Activated T-cell treated with anti-CD3 and anti-CD28 coated beads for 48 hours (primary cell): Measurements from ENCODE around the gene CRX.
A peak's percentile ranks its signal among the peaks of the same experiment; 100 is the strongest.
"Not testable (repeated sequence)": the region's sequence is repeated elsewhere in the genome, so short reads cannot be mapped to it uniquely, and the experiment has no call there.

Source experiments
- DNase-seq: peaks from one replicate; pipeline ENCODE4 v3.0.0-alpha.2; 2020; ENCODE audit warnings: low read depth

Gene CRX

DNA sequence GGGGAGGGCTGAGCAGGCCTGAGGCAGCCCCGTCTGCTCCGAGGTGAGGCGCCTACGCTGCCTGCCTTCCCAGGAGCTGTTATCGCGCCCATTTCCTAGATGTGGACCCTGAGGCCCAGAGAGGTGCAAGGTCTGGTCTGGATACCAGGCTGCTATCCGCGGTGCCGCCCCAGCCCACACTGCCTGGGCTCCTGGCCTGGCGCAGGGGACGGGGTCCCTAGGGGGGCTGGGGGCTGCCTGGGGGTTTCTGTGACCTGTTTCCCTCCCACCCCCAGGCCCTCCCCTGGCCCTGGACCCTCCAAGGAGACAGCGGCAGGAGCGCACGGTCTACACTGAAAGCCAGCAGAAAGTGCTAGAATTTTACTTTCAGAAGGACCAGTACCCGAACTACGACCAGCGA lies 38.1 kb downstream of the CRX start:
- not testable (repeated sequence) for DNase-seq

DNA sequence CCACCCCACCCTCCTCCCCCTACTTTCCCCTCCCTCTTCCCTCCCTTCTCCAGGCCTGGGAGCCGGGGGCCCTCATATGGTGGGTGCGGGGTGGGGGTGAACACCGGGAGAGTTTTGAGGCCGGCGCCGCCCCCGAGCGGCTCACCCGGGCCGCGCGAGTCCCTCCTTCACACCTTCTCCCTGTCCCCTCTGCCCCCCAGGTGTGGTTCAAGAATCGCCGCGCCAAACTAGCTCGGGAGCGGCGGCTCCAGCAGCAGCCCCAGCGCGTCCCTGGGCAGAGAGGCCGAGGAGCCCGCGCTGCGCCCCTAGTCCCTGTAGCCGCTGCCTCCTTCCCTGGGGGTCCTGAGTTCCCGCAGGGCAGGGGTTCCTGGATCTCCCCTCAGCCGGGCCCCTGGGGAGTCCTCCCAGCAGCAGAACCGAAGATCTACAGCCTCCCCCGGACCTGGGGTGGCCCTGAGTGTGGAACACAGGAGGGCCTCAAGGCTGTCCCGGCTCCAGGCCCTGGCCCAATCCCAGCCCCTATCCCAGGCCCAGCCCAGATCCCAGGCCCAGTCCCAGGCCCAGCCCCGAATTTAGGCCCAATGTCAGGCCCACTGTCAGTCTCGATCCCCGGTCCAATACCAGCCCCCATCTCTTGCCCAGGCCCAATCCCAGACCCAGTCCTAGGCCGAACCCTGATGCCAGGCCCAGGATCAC lies 39.0 kb downstream of the CRX start:
- DNase-seq, result no peak

DNA sequence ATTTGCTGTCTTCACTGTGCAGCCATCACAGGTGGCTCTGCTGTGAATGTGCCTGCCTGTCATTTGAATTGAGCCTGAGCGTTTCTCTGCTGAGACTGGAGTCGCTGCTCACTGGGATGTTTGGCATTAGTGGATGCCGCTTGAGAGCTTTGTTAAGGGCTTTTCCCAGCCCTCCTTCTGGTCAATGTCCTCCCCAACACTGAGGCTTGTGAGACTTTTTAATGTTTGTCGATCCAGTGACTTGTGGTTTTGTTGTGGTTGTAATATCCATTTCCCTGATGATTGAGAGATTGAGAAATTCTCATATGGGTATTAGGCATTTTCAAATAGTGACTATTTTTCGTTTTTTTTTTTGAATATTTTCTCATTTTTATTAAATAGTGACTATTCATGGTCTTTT lies 39.9 kb downstream of the CRX start:
- DNase-seq, result no peak

DNA sequence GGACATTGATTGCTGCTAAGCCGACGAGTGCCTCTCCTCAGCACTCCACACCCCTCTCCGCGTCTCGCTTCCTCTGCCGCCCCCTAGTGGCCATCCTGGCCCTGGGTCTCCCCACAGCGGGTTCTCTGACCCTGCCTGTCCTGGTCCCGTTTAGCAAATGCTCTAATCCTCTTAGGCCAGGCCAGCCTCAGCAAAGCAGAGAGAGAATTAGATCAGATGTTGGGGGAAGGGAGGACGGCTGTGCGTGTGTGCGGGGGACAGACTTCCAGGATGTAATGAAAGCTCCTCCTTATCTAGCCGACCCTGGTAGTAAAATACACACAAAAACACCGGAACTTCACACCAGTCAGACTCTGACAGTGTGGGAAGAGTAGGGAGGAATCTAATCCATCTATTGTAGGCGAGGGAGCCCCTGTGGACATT lies 41.8 kb downstream of the CRX start:
- DNase-seq, result peak; percentile 83

DNA sequence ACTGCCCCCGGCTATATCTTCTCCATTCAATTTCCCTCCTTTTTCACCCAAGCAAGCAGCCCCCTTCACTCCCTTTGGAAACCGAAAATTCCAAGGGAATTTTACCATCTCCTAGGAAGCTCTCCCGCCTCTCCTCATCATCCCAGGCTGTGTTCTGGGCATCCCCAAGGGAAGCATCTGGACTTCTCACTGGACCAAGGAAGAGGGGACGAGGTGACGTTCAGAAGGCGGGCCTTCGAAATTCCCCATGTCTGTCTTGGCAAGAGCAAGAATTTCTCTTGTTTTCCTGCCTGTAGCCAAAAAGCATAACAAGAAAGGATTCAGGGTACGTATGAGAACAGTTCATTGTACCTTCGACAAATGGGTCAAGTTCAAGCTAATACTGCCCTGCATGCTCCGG lies 43.4 kb downstream of the CRX start:
- no peak for DNase-seq

DNA sequence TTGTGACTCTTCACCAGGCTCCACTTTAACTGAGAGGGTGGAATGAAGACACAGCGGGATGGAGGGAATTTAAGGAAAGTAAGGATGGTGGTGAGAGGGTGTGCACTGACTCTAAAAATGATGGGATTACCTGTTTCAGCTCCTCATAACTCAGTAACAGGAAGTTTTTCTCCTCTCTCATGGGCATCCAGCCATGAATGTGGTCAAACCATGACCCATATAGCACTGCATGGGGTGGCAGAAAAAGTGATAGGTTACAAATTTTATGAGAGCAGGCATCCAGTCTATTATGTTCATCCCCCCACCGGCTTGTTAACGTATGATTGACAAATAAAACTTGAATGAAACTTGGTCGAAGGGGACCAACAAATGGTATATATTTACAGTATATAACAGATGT lies 57.2 kb downstream of the CRX start:
- DNase-seq, result no peak

DNA sequence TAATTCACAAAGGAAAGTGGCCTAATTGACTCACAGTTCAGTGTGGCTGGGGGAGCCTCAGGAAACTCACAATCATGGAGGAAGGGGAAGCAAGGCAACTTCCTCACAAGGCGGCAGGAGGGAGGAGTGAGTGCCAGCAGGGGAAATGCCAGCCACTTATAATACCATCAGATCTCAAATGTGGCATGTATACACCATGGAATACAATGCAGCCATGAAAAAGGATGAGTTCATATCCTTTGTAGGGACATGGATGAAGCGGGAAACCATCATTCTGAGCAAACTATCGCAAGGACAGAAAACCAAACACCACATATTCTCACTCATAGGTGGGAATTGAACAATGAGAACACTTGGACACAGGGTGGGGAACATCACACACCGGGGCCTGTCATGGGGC lies 57.6 kb downstream of the CRX start:
- not testable (repeated sequence) for DNase-seq

DNA sequence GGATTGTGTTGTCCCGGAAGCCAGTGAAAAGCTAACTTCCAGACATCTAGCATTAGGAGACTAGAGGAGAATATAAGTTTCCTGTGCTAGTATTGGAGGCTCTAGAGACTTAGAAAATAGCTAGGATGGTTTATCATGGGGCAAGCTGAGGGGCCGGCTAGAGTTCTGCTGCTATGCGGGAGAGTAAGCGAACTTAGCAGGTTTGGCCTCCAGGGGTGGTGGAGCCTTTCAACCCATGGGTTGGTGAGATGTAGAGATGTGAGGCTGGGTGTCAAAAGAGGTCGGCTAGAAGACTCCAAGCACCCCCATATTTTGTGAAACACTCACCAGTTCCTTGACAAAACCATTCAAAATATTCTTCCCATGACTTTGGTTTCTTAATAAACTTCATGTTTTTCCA lies 60.0 kb downstream of the CRX start:
- DNase-seq, result no peak

DNA sequence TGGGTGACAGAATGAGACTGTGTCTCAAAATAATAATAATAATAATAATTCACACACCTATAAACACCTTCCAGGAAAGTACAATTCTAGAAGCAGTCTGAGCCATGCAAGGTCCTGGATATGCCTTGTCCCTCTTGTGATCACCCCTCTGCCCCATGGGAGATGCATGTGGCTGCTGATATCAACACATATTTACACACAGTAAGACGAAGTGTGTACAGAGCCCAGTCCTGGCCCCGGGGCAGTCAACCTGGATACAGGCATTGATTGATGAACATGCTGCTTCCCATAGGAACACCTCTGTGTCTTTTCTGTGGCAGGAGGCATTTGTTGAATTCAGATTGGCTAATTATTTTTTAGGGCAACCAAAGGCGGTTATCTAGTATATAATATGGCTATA lies 61.2 kb downstream of the CRX start:
- DNase-seq, result no peak

DNA sequence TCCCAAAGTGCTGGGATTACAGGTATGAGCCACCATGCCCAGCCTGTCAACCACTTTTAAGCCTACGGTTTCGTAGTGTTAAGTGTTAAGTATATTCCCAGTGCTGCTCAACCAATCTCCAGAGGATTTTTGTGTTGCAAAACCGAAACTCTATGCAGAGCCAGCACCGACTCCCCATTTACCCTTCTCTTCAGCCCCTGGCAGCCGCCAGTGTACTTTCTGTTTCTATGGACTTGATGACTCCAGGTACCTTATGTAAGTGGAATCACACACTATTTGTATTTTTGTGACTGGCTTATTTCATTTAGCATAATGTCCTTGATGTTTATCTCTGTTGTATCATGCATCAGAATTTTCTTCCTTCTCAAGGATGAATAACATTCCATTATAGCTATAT lies 63.3 kb downstream of the CRX start:
- no peak for DNase-seq

DNA sequence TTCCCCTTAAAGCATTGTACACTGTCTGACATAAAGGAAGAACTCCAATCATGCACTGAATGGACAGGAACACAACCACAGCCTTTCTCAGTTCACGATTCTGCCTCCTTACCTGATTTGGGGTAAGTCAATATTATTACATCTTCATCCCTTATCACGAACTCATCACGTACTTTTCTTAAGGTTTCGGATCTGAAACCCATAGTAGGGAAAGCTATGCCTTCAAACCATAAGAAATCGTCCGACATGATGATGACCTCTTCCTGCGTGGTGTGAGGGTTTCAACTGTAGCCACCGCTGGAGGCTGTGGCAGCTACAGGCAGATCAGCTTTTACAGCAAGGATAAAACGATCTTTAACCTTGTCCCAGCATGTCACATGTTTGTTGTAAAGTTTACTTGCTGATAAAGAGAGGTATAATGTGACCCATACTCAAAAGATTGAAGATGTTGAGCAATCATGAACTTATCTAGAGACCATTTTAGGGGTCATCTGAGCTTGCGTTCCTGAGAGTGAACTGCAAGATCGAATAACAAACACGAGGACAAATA lies 64.3 kb downstream of the CRX start, which contains the start of gene SULT2A1:
Gene SULT2A1, minus strand, starts transcription at position 306 of the 550 bp plus-strand sequence. Its CDS starts 58 bp downstream, at position 248.
- DNase-seq, result no peak

DNA sequence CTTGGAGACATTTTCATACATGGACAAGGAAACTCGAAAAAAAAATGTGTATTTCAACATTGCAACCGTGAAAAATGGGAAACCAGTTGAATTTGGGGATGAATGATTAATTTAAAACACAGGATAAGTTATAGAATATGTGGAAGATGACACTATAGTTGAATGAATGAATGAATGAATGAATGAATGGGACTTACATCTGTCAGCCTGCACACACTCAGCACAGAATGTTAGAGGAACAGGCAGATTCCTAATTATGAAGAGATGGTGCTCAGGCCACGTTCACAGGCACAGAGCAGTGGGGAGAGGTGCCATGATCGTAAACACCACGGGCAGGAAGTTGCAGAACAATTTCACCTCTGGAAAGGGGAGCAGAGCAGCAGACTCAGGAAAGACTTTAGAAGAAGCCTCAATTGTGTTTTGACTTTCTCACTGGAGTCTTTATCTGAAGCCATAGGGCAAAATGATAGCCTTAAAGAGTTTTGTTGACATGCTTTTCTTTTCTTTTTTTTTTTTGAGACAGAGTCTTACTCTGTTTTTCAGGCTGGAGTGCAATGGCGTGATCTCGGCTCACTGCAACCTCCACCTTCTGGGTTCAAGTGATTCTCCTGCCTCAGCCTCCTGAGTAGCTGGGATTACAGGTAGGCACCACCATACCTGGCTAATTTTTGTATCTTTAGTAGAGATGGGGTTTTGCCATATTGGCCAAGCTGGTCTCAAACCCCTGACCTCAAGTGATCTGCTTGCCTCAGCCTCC lies 69.3 kb downstream of the CRX start:
- DNase-seq, result no peak

DNA sequence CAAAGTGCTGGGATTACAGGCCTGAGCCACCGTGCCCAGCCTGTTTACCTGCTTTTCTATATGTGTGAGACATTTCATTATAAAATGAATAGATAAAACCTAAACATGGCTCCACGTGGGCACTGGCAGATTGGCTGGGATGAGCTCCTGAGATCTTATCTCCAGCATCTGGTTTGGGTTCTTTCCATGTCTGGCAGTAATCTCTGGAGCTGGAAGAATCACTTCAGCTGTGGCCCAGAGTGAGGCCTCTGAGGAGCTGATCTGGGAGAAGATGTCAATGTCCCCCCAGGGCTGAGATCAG lies 69.8 kb downstream of the CRX start:
- no peak for DNase-seq

DNA sequence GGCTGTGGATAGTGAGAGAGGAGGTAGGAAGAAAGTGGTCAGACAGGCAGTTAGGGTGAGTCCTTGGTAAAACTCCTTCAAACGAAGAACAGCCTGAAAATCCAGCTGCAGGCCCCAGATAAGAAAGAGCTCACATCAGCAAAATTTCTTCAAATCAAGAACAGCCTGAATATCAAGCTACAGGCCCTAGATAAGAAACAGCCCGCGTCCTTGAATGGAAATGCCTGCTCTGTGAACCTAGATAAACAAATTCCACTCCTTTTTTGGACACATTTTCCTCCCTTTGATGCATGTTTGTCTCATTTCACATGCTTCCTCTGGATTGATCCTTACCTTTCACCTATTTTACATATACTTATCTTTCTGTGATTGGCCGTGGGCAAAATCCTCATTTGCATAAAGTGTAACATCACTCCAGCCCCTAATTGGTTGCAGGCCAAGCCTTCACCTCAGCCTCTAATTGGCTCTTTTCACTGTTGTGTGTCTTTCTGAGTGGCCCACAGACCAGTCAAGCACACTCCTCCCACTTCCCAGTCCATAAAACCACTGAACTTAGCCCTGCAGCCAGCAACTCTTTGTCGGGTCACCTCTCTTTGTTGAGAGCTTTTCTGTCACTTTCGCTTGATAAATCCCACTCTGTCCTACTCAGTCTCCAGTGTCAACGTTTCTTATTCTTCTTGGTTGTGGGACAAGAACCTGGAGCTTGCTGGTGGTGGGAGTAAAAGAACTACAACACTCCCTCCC lies 70.4 kb downstream of the CRX start:
- no peak for DNase-seq
